ENCODE results near the gene TTC23L. TPM values are rescaled to one million over a fixed set of nuclear protein-coding genes. Genes with fewer than 3 reads are reported as not detected.

Gene TTC23L, protein sequence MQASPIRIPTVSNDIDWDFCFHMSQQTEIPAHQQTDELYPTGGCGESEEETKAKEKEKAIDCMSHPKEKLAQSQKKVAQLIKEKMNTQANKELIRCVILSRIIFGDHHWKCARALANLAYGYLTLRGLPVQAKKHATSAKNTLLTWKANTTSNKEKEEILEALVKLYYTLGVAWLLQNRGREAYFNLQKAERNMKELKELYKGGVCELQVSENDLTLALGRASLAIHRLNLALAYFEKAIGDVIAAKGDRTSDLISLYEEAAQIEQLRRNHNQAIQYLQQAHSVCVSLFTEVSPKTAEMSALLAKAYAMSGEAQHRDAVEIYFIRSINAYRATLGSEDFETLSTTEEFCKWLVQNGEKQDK
- total RNA-seq (1 to 10 TPM; 1.6 to 4.4 TPM), polyA plus RNA-seq (under 1 TPM; 0.51 to 0.73 TPM)
- long read RNA-seq, donor 1, partial matches to known transcripts = 8 of 13 reads
- long read RNA-seq, donor 1, other reads (novel, unspliced or antisense) = 5 of 13 reads
- long read RNA-seq, donor 2 = 0 reads
- long read RNA-seq, donor 3, partial matches to known transcripts = 6 of 12 reads
- long read RNA-seq, donor 3, other reads (novel, unspliced or antisense) = 6 of 12 reads
- long read RNA-seq, donor 4, partial matches to known transcripts = 6 of 6 reads
- long read RNA-seq, donor 4, other reads (novel, unspliced or antisense) = 0 of 6 reads
- long read RNA-seq, donor 5, partial matches to known transcripts = 30 of 40 reads
- long read RNA-seq, donor 5, other reads (novel, unspliced or antisense) = 10 of 40 reads

DNA sequence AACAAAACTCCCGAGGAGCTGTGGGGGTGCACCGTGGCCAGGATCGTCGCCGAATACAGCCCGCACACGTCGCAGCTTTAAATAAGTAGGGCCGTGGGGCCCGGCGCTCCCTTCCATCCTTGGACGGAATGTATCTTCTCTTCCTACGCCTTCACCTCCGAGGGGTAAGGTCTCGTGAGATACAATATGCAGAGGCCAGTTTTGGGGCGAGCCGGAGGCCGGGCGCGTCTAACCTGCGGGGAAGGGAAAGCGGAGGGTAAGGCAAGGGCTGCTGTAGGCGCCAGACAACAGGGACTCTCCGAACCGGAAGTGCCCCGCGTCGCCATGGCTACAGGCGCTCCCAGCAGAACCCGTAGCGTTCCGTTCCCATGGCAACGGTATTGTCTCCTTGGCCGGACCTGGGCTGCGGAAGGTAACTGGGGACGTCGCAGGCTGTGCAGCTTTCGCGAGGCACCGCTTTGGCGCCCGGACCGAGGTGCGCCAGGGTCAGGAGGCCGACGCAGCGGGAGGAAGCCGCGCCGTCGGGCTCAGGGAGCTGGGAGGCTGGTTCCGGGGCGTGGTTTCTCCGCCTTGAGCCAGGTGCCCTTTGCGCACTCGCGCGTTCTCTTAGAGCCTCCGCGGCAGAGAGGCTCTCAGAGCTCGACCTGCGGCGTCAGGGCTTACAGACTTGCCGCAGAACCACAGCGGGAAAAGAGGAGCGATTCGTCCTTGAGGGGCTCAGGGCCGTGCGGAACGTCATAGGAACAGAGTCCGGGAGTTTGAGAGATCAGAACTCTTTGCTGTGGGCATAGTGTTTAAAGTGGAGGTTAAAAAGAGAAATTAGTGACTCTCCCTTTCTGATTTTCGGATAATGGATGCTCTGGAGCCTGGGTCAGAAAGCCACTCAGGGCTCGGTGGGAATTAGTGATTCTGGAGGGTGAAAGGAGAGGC is at the start of gene TTC23L:
TTC23L (plus strand) TSS at position 380 of the 930 bp plus-strand sequence. CDS start 1,508 bp downstream, outside the sequence.
- Histone ChIP-seq H3K4me3 (peak within 1 kb of the TSS; percentile 66), H3K4me1 (ENCODE audit: control insufficient read depth in 5 of 5, insufficient read depth in 5 of 5, low read length in 5 of 5) (peaks cover 0 to 12% (median 0%) of the 10 kb centered on the region in 5 donors), H3K9me3 (ENCODE audit: control insufficient read depth in 4 of 4, insufficient read depth in 3 of 4, low read length in 3 of 4) (no peaks in the 10 kb centered on the region), H3K9ac (ENCODE audit: insufficient read depth in 1 of 2, low read length in 2 of 2) (peak within 1 kb of the TSS; percentile 51 to 73), H3K36me3 (ENCODE audit: control insufficient read depth in 4 of 4, insufficient read depth in 4 of 4, low read length in 4 of 4) (peaks cover 0 to 5% (median 0%) of the 10 kb centered on the region in 4 donors), H3K27me3 (ENCODE audit: control insufficient read depth in 3 of 3, insufficient read depth in 3 of 3, low read length in 2 of 3) (no peaks in the 10 kb centered on the region), H3K27ac (ENCODE audit: low read depth in 1 of 2, low read length in 1 of 2) (peak within 1 kb of the TSS in 1 of 2 donors; percentile 76)
- peak; percentile 89 to 91 (median 89) for DNase-seq
- TF ChIP-seq, protein P1, sequence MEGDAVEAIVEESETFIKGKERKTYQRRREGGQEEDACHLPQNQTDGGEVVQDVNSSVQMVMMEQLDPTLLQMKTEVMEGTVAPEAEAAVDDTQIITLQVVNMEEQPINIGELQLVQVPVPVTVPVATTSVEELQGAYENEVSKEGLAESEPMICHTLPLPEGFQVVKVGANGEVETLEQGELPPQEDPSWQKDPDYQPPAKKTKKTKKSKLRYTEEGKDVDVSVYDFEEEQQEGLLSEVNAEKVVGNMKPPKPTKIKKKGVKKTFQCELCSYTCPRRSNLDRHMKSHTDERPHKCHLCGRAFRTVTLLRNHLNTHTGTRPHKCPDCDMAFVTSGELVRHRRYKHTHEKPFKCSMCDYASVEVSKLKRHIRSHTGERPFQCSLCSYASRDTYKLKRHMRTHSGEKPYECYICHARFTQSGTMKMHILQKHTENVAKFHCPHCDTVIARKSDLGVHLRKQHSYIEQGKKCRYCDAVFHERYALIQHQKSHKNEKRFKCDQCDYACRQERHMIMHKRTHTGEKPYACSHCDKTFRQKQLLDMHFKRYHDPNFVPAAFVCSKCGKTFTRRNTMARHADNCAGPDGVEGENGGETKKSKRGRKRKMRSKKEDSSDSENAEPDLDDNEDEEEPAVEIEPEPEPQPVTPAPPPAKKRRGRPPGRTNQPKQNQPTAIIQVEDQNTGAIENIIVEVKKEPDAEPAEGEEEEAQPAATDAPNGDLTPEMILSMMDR (IDR thresholded peaks at IDR 0.05; ENCODE audit: control extremely low read depth, extremely low read depth) = no peak
- ATAC-seq (ENCODE audit: insufficient read depth, low FRiP score) = peak; percentile 91
- WGBS, 2 donors = 1 to 2% methylated on average over 72 to 73 of the region's 73 CpGs

DNA sequence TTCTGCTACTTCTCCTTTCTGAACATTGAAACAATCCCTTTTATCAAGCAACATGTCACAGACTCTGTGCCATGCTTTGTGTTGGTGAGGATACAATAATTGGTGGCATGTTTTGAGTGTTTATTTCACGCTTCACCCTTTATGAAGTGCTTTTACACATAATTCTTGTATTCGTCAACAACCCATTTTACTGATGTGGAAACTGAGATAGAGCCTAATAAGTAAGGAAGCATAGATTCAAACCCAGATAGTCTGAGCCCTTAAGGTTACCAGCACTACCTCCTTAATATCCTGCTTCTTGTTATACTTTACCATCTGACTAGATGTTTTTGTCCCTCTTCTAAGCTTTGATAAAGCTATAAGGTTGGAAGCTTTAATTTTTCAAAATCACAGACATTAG is 49.3 kb upstream of the TTC23L start:
- H3K36me3 ChIP-seq (ENCODE audit: control insufficient read depth in 4 of 4, insufficient read depth in 4 of 4, low read length in 4 of 4) = no peaks in the 10 kb centered on the region
- TF ChIP-seq, protein P1 (IDR thresholded peaks at IDR 0.05; ENCODE audit: control extremely low read depth, extremely low read depth) = no peak
- H3K9ac ChIP-seq (ENCODE audit: insufficient read depth in 1 of 2, low read length in 2 of 2) = no peak overlapping the region
- no peak overlapping the region for H3K27ac ChIP-seq (ENCODE audit: low read depth in 1 of 2, low read length in 1 of 2)
- no peak overlapping the region for H3K4me3 ChIP-seq
- peaks cover 0 to 8% (median 0%) of the 10 kb centered on the region in 5 donors for H3K4me1 ChIP-seq (ENCODE audit: control insufficient read depth in 5 of 5, insufficient read depth in 5 of 5, low read length in 5 of 5)
- H3K9me3 ChIP-seq (ENCODE audit: control insufficient read depth in 4 of 4, insufficient read depth in 3 of 4, low read length in 3 of 4) = peaks cover 0 to 3% (median 0%) of the 10 kb centered on the region in 4 donors
- DNase-seq (no peak), ATAC-seq (ENCODE audit: insufficient read depth, low FRiP score) (no peak)
- 88 to 93% methylated on average over 2 of the region's 2 CpGs for WGBS, 2 donors
- no peaks in the 10 kb centered on the region for H3K27me3 ChIP-seq (ENCODE audit: control insufficient read depth in 3 of 3, insufficient read depth in 3 of 3, low read length in 2 of 3)

GRCh38 chr5:34790069-34790468 is 48.9 kb upstream of the TTC23L start:
- H3K4me3 ChIP-seq = no peak overlapping the region
- no peaks in the 10 kb centered on the region for H3K27me3 ChIP-seq (ENCODE audit: control insufficient read depth in 3 of 3, insufficient read depth in 3 of 3, low read length in 2 of 3)
- H3K27ac ChIP-seq (ENCODE audit: low read depth in 1 of 2, low read length in 1 of 2) = no peak overlapping the region
- ATAC-seq (ENCODE audit: insufficient read depth, low FRiP score) (no peak), DNase-seq (no peak)
- 49 to 63% methylated on average over 1 of the region's 1 CpG for WGBS, 2 donors
- TF ChIP-seq, protein P1 (IDR thresholded peaks at IDR 0.05; ENCODE audit: control extremely low read depth, extremely low read depth) = no peak
- H3K9me3 ChIP-seq (ENCODE audit: control insufficient read depth in 4 of 4, insufficient read depth in 3 of 4, low read length in 3 of 4) = peaks cover 0 to 3% (median 0%) of the 10 kb centered on the region in 4 donors
- H3K4me1 ChIP-seq (ENCODE audit: control insufficient read depth in 5 of 5, insufficient read depth in 5 of 5, low read length in 5 of 5) = peaks cover 0 to 8% (median 0%) of the 10 kb centered on the region in 5 donors
- H3K36me3 ChIP-seq (ENCODE audit: control insufficient read depth in 4 of 4, insufficient read depth in 4 of 4, low read length in 4 of 4) = no peaks in the 10 kb centered on the region
- H3K9ac ChIP-seq (ENCODE audit: insufficient read depth in 1 of 2, low read length in 2 of 2) = no peak overlapping the region
